Osteoblast (primary cell): Measurements from ENCODE around the gene ABCB8. TPM values are rescaled to one million over a fixed set of nuclear protein-coding genes. Genes with fewer than 3 reads are reported as not detected.
A peak's percentile ranks its signal among the peaks of the same experiment; 100 is the strongest.
"Not testable (repeated sequence)": the region's sequence is repeated elsewhere in the genome, so short reads cannot be mapped to it uniquely, and the experiment has no call there.

Experiments used
- DNase-seq: peaks from one replicate; pipeline ENCODE4 v3.0.0; 2011; ENCODE audit warnings: low spot score, mixed read lengths; ENCODE audit not compliant: insufficient read length; ENCODE audit errors: missing footprints
- H2AFZ ChIP-seq: 2 replicates; pipeline ENCODE4 v1.6.0; 2011; ENCODE audit warnings: mild to moderate bottlenecking, low read length
- H3K27ac ChIP-seq: 2 replicates; pipeline ENCODE4 v1.5.1; 2011; ENCODE audit warnings: mild to moderate bottlenecking, low read depth, low read length, moderate library complexity
- H3K27me3 ChIP-seq: 2 replicates; pipeline ENCODE4 v1.6.0; 2012; ENCODE audit warnings: mild to moderate bottlenecking, control low read depth, inconsistent platforms, low read length, moderate library complexity; ENCODE audit not compliant: insufficient read depth
- H3K36me3 ChIP-seq: 2 replicates; pipeline ENCODE4 v1.5.1; 2011; ENCODE audit warnings: mild to moderate bottlenecking, low read length, control low read depth, moderate library complexity; ENCODE audit not compliant: insufficient read depth
- H3K4me1 ChIP-seq: 2 replicates; pipeline ENCODE4 v1.5.1; 2011; ENCODE audit warnings: mild to moderate bottlenecking, low read length, control low read depth, moderate library complexity; ENCODE audit not compliant: insufficient read depth
- H3K4me2 ChIP-seq: 2 replicates; pipeline ENCODE4 v1.6.0; 2011; ENCODE audit warnings: mild to moderate bottlenecking, low read length; ENCODE audit not compliant: insufficient read depth
- H3K4me3 ChIP-seq: fragments of 200-600 bp; sonication (generic); 3 replicates; pipeline ENCODE4 v1.5.1; 2012; ENCODE audit warnings: mild to moderate bottlenecking, low read length, inconsistent platforms; ENCODE audit not compliant: insufficient read depth
- H3K79me2 ChIP-seq: 2 replicates; pipeline ENCODE4 v1.6.0; 2012; ENCODE audit warnings: mild to moderate bottlenecking, low read length, control low read depth, inconsistent platforms; ENCODE audit not compliant: insufficient read depth
- H3K9me3 ChIP-seq: 2 replicates; pipeline ENCODE4 v1.5.1; 2011; ENCODE audit warnings: low read depth, low read length, control low read depth
- H4K20me1 ChIP-seq: 2 replicates; pipeline ENCODE4 v1.6.0; 2012; ENCODE audit warnings: mild to moderate bottlenecking, low read length, control low read depth; ENCODE audit not compliant: insufficient read depth
- total RNA-seq: library from RNA; depleted of rRNA; stranded (reverse); fragments of >200 nt; gene quantifications from 2 replicates; pipeline ENCODE4 v1.2.3, GENCODE V29; 2012
- TF ChIP-seq, protein P1 (sequence below): IDR thresholded peaks from 2 replicates; pipeline ENCODE4 v1.5.1; 2011; ENCODE audit warnings: mild to moderate bottlenecking, low read depth, low read length, moderate library complexity; ENCODE audit errors: extremely low read depth

ABCB8 gene
- total RNA-seq, 1 donor = 32.6 TPM

DNA sequence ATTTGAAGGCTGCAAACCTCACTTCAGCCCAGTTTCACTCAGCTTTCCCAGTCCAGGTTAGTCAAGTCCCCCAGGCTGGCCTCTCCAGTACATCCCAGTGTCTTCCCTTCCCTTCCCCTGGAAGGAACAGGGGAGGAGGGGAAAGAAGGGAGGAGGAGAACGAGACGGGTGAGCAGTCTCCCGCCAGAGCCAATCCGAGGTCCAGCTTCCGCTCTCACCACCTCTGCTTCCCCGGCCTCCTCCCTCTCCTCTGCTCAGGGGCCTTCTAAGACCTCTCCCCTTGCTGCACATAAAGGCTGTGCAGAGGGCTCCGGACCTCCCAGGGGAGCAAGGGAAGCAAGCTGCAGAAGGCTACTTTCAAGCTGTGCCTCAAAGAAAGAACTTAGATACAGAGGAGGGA is 8.0 kb upstream of the ABCB8 start:
- TF ChIP-seq, protein P1, sequence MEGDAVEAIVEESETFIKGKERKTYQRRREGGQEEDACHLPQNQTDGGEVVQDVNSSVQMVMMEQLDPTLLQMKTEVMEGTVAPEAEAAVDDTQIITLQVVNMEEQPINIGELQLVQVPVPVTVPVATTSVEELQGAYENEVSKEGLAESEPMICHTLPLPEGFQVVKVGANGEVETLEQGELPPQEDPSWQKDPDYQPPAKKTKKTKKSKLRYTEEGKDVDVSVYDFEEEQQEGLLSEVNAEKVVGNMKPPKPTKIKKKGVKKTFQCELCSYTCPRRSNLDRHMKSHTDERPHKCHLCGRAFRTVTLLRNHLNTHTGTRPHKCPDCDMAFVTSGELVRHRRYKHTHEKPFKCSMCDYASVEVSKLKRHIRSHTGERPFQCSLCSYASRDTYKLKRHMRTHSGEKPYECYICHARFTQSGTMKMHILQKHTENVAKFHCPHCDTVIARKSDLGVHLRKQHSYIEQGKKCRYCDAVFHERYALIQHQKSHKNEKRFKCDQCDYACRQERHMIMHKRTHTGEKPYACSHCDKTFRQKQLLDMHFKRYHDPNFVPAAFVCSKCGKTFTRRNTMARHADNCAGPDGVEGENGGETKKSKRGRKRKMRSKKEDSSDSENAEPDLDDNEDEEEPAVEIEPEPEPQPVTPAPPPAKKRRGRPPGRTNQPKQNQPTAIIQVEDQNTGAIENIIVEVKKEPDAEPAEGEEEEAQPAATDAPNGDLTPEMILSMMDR = no peak
- Histone ChIP-seq H3K27me3 (peaks cover 47% of the 10 kb centered on the region), H3K9me3 (no peaks in the 10 kb centered on the region), H3K4me3 (no peak overlapping the region), H3K4me1 (no peaks in the 10 kb centered on the region), H2AFZ (no peak overlapping the region), H4K20me1 (no peaks in the 10 kb centered on the region), H3K27ac (no peak overlapping the region), H3K36me3 (no peaks in the 10 kb centered on the region), H3K79me2 (no peaks in the 10 kb centered on the region), H3K4me2 (no peak overlapping the region)
- no peak for DNase-seq

DNA sequence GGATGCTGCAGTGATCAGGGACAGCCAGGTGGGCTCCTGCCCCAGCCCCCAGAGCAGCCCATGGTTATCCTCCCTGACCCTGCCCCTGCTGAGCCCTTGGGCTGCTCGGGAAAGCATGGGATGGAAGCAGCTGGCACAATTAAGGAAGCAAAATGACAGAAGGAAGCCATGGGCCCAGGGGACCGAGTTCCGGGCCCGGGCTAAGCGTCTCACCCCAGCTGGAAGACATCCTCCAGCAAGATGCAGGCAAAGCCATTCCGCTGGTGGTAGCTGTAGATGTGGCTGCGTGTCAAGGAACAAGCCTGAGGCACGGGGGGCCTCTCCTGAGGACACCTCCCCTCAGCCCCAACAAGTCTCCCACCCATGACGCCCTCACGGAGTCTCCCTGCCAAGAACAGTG is 5.0 kb upstream of the ABCB8 start:
- DNase-seq = peak; percentile 64
- Histone ChIP-seq H3K79me2 (no peaks in the 10 kb centered on the region), H2AFZ (no peak overlapping the region), H3K4me3 (no peak overlapping the region), H3K27ac (no peak overlapping the region), H3K4me1 (peaks cover 5% of the 10 kb centered on the region), H3K9me3 (no peaks in the 10 kb centered on the region), H3K4me2 (no peak overlapping the region), H4K20me1 (no peaks in the 10 kb centered on the region), H3K36me3 (no peaks in the 10 kb centered on the region), H3K27me3 (peaks cover 49% of the 10 kb centered on the region)
- TF ChIP-seq, protein P1 = no peak

DNA sequence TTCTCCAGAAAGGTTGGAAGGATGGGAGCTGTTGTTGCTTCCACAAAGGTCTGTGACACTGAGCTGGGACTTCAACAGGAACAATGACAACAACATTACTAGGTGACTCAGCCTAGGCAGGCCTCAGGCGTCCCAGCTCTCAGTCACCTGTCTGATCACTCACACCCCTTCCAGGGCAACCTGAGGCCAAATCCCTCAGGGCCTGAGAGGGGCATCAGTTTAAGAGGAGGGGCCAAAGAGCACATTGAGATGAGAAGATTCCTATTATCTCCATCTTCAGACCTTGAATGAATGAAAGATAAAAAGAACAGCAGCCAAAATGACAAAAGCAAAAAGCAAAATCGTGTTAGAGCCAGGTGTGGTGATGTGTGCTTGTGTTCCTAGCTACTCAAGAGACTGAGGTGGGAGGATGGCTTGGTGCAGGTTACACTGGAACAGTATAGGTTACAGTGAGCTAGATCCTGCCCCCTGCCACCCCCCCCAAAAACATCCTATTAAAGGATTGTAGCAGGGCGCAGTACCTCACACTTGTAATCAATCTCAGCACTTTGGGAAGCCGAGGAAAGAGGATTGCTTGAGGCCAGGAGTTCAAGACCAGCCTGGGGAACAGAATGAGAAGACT is 3.7 kb upstream of the ABCB8 start, which contains the start of gene ATG9B:
Gene ATG9B (minus strand): TSS at position 60 of the 622 bp plus-strand sequence. CDS start 71 bp downstream, outside the sequence.
- H3K27me3 ChIP-seq = peaks cover 36% of the 10 kb centered on the region
- H3K4me1 ChIP-seq = peaks cover 8% of the 10 kb centered on the region
- H3K4me3 ChIP-seq = no peak within 1 kb of the TSS
- peaks cover 3% of the 10 kb centered on the region for H3K79me2 ChIP-seq
- TF ChIP-seq, protein P1 = no peak
- H3K36me3 ChIP-seq = no peaks in the 10 kb centered on the region
- H4K20me1 ChIP-seq = no peaks in the 10 kb centered on the region
- no peak within 1 kb of the TSS for H2AFZ ChIP-seq
- DNase-seq = no peak
- no peak within 1 kb of the TSS for H3K27ac ChIP-seq
- no peaks in the 10 kb centered on the region for H3K9me3 ChIP-seq
- H3K4me2 ChIP-seq = no peak within 1 kb of the TSS

DNA sequence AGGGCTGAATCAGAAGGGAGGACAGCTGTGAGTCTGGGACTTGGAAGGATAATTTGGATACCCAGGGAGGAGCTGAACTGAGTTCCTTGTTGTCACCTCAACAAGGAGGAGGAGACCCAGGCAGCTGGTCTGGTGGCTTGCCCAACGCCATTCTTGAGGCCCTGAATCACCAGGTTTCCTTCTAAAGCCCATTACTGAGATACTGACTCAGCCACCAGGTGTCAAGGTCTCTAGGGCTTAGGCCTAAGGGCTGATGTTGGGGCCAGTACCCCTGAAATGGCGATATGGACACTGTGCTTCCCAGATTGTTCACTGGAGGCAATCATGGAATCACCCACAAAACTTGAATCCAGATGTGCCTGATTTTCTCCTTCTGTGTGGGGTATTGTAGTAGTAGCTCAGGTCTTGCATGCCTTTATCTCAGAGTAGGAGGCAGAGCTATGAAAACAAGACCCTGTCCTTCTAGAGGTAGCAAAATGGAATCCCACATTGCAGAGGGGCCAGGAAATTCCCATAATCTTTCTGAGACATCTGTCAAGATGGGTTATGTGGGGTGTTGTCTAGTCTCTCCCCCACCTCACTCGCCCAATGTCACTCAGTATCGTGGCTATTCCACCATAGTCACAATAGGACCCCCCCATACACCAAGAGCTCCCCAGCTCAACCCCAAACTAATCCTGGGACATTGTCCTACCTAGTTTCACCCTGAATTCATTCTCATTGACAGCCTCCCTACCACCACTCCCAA is 2.2 kb upstream of the ABCB8 start:
- no peaks in the 10 kb centered on the region for H3K9me3 ChIP-seq
- TF ChIP-seq, protein P1 = no peak
- H3K4me2 ChIP-seq = no peak overlapping the region
- H3K4me1 ChIP-seq = peaks cover 8% of the 10 kb centered on the region
- H3K36me3 ChIP-seq = no peaks in the 10 kb centered on the region
- H3K27me3 ChIP-seq = peaks cover 22% of the 10 kb centered on the region
- peaks cover 10% of the 10 kb centered on the region for H3K79me2 ChIP-seq
- H2AFZ ChIP-seq = no peak overlapping the region
- H4K20me1 ChIP-seq = no peaks in the 10 kb centered on the region
- no peak for DNase-seq
- no peak overlapping the region for H3K4me3 ChIP-seq
- H3K27ac ChIP-seq = no peak overlapping the region

DNA sequence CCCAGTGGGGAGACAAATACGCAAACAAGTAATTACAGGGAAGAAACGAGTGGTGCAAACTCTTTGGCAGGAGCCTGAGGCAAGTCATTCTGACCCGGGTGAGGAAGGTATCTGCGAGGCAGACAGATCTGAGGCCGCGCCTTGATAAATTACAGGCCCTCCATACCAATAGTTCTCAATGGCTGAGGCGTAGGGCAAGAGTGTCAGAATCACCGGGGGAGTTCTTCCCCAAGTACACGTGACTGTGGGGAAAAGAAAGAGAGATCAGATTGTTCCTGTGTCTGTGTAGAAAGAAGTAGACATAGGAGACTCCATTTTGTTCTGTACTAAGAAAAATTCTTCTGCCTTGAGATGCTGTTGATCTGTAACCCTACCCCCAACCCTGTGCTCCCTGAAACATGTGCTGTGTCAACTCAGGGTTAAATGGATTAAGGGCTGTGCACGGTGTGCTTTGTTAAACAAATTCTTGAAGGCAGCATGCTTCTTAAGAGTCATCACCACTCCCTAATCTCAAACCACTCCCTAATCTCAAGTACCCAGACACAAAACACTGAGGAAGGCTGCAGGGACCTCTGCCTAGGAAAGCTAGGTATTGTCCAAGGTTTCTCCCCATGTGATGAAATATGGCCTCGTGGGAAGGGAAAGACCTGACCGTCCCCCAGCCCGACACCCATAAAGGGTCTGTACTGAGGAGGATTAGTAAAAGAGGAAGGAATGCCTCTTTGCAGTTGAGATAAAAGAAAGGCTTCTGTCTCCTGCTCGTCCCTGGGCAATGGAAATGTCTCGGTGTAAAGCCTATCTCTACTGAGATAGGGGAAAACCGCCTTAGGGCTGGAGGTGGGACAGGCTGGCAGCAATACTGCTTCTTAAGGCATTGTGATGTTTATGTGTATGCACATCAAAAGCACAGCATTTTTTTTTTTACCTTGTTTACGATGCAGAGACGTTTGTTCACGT is 1.2 kb upstream of the ABCB8 start:
- H3K27me3 ChIP-seq = peaks cover 19% of the 10 kb centered on the region
- not testable (repeated sequence) for H4K20me1 ChIP-seq, H3K27ac ChIP-seq, DNase-seq, H3K4me1 ChIP-seq, H3K36me3 ChIP-seq, H3K9me3 ChIP-seq
- peak overlapping the region; percentile 90 for H3K4me3 ChIP-seq
- peak overlapping the region; percentile 92 for H2AFZ ChIP-seq
- H3K79me2 ChIP-seq = peaks cover 12% of the 10 kb centered on the region
- H3K4me2 ChIP-seq = peak overlapping the region; percentile 95
